ENCODE data around the gene EXOC1.

Gene EXOC1

GRCh38 chr4:55859711-55860110, 6.3 kb downstream of the EXOC1 start:
- no peak for DNase-seq

- DNase-seq = no peak
These were observed 11.3 kb downstream of the EXOC1 start for GRCh38 chr4:55864577-55865223.

GRCh38 chr4:55865228-55865806, 11.9 kb downstream of the EXOC1 start:
- DNase-seq = peak; percentile 74

GRCh38 chr4:55866290-55866907, 13.0 kb downstream of the EXOC1 start:
- DNase-seq = peak; percentile 91

DNA sequence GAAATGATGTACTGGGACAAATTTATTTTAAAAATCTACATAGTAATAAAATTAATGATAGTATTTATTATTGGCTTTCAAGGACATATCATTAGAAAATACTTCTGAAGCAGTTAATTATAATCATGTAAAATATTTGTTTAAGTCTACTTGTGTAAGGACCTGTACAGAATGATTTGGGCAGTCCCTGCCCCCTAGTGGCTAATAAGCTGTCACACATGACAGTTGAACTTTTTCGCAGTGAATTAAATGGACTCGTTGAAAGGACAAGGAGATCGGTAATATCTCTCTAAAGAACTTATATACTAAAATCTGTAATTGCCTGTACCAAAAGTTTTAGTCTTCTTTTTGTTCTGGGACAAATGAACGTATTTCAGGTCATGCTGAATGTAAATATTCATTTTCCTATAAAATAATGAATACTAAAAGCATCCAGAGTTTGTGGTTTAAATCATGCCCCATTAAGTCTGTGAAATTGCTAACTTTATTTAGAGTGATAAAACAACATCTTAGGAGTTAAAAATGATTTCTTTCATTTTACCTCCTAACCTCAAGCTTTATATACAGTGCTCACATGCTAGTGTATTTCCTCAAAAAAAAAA, 13.6 kb downstream of the EXOC1 start:
- DNase-seq = peak; percentile 68

DNA sequence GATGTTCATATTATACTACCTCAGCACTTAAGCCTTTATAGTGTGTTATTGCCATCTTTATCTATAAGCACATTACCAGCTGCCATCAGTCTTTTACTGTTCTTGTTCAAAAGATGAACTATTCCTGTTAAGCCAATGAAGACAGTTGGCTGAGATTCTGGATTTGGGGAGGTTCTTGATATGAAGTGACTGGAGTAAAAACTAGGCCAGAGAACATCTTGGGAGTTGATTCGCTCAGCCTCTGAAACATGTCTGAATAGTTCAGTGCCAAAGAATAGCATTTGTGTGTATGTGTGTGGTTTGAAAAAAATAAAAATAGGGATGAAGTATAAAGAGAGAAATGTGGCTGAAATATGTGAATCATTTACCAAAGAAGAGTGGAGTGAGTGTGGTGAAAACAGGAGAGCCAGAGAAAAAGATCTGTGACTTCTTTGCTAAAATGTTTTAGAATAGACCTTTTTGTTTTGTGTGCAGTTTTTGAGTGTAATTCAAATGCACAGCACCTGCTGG, 15.2 kb downstream of the EXOC1 start:
- DNase-seq = peak; percentile 12

DNA sequence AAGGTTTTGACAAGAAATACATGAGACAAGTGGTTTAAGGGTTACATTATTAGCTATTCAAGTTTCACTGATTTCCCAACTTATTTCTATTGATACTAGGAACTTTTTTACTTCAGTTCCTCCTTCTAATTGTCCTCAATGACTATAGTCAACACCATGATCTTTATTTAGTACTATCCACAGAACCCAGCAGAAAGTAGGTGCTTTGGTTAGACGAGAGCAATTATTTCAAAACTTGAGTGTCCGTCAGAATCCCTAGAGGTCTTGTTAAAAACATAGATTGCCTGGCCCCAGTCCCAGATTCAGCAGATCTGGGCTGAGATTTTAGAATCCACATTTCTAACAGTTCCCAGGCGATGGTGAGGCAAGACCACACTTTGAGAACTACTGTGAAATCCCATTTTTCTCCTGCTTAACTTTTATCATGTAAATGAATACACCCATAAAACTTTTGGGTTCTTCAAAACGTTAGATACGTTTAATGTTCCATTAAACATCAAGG, 17.9 kb downstream of the EXOC1 start:
- DNase-seq = no peak

GRCh38 chr4:55874831-55875230, 21.4 kb downstream of the EXOC1 start:
- no peak for DNase-seq

GRCh38 chr4:55876387-55876786, 22.9 kb downstream of the EXOC1 start:
- no peak for DNase-seq

DNA sequence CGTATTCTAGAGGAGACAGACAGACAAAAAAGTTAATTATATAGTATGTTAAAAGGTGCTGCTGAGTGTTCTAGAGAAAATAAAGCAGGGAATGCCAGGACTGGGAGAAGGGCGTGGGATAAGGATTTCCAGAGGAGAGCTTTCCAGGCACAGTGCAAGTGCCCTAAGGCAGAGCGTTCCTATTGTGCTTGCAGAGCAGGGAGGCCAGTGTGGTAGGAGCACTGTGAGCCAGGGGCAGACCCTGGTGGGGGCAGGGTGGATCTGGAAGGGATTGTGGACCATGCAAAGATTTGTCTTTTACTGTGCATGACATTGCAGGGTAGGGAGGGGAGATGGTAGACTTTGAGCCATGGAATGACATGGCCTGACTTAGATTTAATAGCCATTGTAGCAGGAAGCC, 25.8 kb downstream of the EXOC1 start:
- no peak for DNase-seq

- DNase-seq = no peak
These were observed 27.3 kb downstream of the EXOC1 start for GRCh38 chr4:55880652-55881280.

DNA sequence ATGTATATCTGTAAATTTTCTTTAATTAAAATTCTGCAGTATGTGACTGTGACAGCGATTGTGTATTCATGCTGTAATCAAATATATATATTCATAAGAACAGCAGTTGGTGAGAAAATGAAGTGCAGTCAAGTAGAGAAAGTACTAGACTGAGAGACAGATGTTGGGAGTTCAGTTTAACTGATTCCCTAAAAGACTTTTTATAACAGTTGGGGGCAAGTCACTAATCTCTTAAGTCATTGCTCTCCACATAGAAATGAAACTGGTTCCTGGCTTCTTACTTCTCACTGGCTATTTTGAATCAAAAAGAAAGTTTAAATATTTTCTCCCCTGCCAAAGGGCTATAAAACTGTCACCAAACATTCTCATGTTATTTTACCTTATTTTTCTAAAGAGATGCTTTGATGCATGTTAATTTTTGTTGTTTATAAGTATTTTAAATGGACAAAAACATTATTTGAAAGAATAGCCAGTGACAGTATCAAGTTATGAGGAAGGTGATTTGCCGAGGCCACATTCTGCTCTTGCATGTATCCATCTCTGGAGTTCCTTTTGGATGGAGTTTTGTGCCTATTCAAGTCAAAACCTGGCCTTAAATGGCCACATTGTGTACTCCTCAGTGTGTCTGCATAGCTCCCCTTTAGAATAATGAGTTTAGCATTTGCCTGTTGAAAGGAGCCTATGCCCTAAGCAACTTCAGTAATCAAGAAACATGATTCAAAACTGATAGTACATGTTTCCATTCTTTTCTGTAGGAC, 30.8 kb downstream of the EXOC1 start:
- DNase-seq = no peak

- DNase-seq = no peak
These were observed 31.4 kb downstream of the EXOC1 start for GRCh38 chr4:55884851-55885219.

GRCh38 chr4:55887594-55887993, 34.1 kb downstream of the EXOC1 start:
- DNase-seq = no peak

DNA sequence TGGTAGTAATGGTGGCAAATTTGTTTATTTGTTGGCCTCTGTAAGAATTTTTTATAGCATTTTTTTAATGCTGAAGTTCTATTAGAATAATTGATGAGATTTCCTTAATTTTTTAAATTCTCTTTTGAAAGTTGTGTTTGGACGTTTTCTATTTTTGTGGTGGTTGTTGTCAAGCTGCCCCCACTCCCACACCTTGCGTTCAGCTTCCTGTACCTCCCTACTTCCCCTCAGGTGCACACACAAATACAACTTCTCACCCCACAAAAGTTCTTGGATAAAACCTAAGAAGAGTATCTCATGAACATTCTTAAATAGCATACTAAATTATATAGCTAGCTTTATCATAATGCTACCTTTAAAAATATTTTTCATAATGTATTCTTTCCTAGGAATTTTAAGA, 38.7 kb downstream of the EXOC1 start:
- DNase-seq = no peak

GRCh38 chr4:55896622-55897021, 43.2 kb downstream of the EXOC1 start:
- DNase-seq = peak; percentile 15

GRCh38 chr4:55902677-55903076, 49.2 kb downstream of the EXOC1 start:
- DNase-seq = no peak

DNA sequence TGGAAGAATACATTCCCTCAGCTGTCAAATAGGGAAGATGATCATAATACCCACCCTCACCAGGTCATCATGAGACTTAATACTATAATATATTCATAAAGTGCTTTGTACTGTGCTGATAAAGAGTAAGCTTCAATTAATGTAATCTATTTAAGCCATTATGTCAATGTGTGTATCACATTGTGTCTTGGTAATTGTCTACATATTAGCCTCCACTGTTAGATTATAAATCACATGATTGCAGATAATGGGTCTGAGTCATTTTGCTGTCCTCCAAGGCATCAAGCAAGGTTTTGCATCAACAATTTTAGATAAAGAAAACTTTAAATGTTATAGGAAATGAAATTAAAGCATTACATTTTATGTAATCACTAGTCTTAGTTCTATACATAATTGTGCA, 50.1 kb downstream of the EXOC1 start:
- no peak for DNase-seq

GRCh38 chr4:55904576-55904975, 51.1 kb downstream of the EXOC1 start:
- DNase-seq = peak; percentile 21

DNA sequence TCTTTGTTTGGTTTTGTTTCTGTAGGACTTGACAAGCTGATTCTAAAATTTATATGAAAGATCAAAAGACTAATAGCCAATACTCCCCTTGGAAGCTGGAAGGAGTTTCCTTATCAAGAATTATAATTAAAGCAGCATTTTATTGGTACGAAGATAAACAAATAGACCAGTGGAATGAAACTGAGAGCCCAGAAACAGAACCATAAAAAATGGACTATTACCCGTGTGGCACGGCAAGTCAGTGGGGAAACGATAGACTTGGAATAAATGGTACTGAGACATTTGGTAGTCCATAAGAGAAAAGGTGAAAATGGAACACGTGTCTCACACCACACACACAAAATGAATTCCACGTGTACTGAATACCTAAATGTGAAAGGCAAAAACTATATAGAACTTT, 52.9 kb downstream of the EXOC1 start:
- DNase-seq = no peak

GRCh38 chr4:55906989-55907388, 53.5 kb downstream of the EXOC1 start:
- peak; percentile 39 for DNase-seq

DNA sequence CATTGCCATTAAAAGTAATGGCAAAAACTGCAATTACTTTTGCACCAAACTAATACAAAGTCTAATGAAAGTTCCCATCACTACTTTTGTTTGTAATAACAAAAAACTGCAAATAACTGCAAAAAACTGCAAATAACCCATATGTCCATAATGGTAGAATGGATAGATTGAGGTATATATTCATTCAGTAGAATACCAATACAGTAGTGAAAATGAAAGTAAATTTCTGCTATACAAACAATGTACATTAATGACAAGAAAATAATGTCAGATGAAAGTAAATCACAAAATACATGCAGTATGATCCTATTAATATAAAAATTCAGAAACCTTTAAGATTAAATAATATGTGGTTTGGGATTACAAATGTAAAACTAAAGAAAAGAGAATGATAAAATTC, 54.0 kb downstream of the EXOC1 start:
- no peak for DNase-seq

DNA sequence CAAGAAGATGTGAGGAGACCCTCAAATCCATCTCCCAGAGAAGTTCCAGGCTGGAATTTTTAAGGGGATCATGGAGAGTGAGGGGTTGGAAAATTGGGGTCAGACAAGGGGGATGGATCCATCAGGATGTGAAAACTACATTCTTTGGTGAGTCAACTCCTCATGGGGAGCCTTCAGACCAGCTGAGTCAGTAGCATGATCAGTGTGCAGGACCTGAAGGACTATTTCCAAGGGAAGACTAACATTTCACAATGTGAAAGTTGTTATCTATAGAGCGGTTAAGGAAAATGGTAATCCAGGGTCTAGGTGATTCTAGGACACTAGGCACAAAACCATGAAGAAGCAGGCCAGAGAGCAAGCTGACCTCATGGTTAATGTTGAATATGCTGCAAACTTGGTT, 56.7 kb downstream of the EXOC1 start:
- DNase-seq = peak; percentile 60
